ENCODE measurements around the gene OR6C65.

DNA sequence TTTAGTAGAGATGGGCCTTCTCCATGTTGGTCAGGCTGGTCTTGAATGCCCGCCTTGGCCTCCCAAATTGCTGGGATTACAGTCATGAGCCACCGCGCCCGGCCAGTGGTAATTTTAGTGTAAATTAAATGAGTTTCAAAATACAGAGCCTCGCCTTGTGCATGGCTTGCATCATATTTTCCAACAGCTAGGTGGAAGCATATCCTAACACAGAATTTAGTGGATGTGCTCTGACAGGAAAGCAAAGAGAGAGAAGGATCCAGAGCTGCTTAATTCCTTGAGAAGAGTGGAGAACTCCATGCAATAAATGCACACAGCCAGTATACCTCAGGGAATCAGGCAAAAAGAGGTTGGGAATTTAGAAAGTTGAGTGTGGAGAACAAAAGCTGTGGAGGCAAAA lies 46.0 kb downstream of the OR6C65 start:
- TF ChIP-seq, protein P1, sequence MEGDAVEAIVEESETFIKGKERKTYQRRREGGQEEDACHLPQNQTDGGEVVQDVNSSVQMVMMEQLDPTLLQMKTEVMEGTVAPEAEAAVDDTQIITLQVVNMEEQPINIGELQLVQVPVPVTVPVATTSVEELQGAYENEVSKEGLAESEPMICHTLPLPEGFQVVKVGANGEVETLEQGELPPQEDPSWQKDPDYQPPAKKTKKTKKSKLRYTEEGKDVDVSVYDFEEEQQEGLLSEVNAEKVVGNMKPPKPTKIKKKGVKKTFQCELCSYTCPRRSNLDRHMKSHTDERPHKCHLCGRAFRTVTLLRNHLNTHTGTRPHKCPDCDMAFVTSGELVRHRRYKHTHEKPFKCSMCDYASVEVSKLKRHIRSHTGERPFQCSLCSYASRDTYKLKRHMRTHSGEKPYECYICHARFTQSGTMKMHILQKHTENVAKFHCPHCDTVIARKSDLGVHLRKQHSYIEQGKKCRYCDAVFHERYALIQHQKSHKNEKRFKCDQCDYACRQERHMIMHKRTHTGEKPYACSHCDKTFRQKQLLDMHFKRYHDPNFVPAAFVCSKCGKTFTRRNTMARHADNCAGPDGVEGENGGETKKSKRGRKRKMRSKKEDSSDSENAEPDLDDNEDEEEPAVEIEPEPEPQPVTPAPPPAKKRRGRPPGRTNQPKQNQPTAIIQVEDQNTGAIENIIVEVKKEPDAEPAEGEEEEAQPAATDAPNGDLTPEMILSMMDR (IDR thresholded peaks at IDR 0.05; ENCODE audit: poor library complexity), result peak; percentile 40
- TF ChIP-seq EZH2 (IDR thresholded peaks at IDR 0.05; ENCODE audit: borderline replicate concordance), result no peak

Measured in hepatocyte (in vitro differentiated cells).